Parathyroid adenoma (tissue), 2 donors: Measurements from ENCODE around the gene TNFAIP8L3.

ENCODE experiments used
- H2AFZ ChIP-seq: fragments of 300-600 bp; sonication (generic); one replicate; pipeline ENCODE4 v1.7.0; 2017; ENCODE audit warnings: antibody characterized with exemption, mild to moderate bottlenecking
- H3K27ac ChIP-seq: fragments of 300-600 bp; sonication (generic); one replicate; pipeline ENCODE4 v1.7.0; 2017
- H3K27me3 ChIP-seq: fragments of 300-600 bp; sonication (generic); one replicate; pipeline ENCODE4 v1.7.0; 2017; ENCODE audit warnings: low read length; ENCODE audit not compliant: control insufficient read depth, insufficient read depth
- H3K36me3 ChIP-seq: fragments of 300-600 bp; sonication (generic); one replicate; pipeline ENCODE4 v1.7.0; 2017; ENCODE audit warnings: low read length; ENCODE audit not compliant: control insufficient read depth, insufficient read depth
- H3K4me1 ChIP-seq: fragments of 300-600 bp; sonication (generic); one replicate; pipeline ENCODE4 v1.7.0; 2017; ENCODE audit warnings: control low read depth
- H3K4me2 ChIP-seq: fragments of 300-600 bp; sonication (generic); one replicate; pipeline ENCODE4 v1.7.0; 2017; ENCODE audit warnings: low read length
- H3K4me3 ChIP-seq: fragments of 300-600 bp; sonication (generic); one replicate; pipeline ENCODE4 v1.7.0; 2017; ENCODE audit warnings: low read depth, low read length
- H3K79me2 ChIP-seq: fragments of 300-600 bp; sonication (generic); one replicate; pipeline ENCODE4 v1.7.0; 2017; ENCODE audit warnings: control low read depth
- H3K9ac ChIP-seq: fragments of 300-600 bp; sonication (generic); one replicate; pipeline ENCODE4 v1.7.0; 2017; ENCODE audit warnings: mild to moderate bottlenecking
- H3K9me3 ChIP-seq: fragments of 300-600 bp; sonication (generic); one replicate; pipeline ENCODE4 v1.7.0; 2017; ENCODE audit warnings: low read length; ENCODE audit not compliant: control insufficient read depth
- TF ChIP-seq, protein P1 (sequence below): fragments of 300-600 bp; sonication (generic); IDR thresholded peaks from one replicate; pipeline ENCODE4 v1.7.0; 2017; ENCODE audit warnings: antibody characterized with exemption, mild to moderate bottlenecking
- donor health status: primary hyperparathyroidism.

Gene TNFAIP8L3

DNA sequence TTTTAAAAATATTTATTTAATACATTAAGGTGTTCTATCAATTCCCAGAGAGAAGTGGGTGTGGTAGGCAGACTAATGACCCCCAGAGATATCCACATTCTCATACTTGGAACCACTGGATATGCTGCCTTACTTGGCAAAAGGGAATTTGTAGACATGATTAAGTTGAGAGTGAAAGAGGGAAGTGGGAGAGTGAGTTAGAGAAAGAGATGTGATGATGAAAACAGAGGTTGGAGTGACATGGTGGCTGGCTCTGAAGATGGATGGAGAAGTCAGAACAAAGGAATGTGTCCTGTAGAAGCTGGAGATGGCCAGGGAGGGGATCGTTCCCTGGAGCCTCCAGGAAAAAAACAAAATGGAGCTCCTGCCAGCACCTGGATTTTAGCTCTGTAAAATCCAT is 32.0 kb downstream of the TNFAIP8L3 start:
- Histone ChIP-seq H3K36me3 (no peaks in the 10 kb centered on the region), H3K4me3 (no peak overlapping the region)

DNA sequence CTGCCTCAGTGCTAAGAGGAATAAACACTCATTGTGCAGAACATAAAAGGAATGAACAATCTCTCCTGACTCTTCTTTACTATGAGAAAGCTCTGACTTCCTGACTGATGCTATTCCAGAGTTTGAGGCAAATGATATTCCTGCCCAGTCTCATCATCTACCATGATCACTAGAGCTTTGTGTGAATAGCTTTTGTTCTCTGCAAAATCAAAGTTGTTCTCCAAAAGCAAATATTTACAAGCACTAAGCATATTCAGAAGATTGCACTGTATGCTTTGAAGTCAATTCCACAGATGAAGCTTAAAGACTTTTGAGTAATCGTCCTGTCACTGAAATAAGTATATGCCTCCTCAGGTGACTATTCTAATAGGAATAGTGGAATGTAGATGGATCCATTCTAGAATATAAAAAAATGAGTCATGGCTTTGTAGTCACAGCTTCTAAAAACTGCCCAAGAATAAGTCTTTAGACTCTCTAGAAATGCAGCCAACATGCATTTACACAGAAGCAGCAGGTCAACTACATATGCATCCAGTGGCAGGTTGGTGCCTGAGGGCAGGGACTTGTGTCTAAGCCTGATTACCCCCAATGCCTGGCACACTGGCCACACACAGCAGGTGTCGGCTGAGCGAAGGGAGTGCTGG is 34.6 kb downstream of the TNFAIP8L3 start:
- Histone ChIP-seq H3K4me1 (no peaks in the 10 kb centered on the region), H3K9ac (no peak overlapping the region), H3K4me2 (no peak overlapping the region), H3K9me3 (no peaks in the 10 kb centered on the region), H2AFZ (no peak overlapping the region), H3K79me2 (no peaks in the 10 kb centered on the region), H3K4me3 (no peak overlapping the region), H3K36me3 (no peaks in the 10 kb centered on the region), H3K27ac (no peak overlapping the region), H3K27me3 (no peaks in the 10 kb centered on the region)
- TF ChIP-seq, protein P1, sequence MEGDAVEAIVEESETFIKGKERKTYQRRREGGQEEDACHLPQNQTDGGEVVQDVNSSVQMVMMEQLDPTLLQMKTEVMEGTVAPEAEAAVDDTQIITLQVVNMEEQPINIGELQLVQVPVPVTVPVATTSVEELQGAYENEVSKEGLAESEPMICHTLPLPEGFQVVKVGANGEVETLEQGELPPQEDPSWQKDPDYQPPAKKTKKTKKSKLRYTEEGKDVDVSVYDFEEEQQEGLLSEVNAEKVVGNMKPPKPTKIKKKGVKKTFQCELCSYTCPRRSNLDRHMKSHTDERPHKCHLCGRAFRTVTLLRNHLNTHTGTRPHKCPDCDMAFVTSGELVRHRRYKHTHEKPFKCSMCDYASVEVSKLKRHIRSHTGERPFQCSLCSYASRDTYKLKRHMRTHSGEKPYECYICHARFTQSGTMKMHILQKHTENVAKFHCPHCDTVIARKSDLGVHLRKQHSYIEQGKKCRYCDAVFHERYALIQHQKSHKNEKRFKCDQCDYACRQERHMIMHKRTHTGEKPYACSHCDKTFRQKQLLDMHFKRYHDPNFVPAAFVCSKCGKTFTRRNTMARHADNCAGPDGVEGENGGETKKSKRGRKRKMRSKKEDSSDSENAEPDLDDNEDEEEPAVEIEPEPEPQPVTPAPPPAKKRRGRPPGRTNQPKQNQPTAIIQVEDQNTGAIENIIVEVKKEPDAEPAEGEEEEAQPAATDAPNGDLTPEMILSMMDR = no peak

More for the DNA sequence above, 32.0 kb downstream of the TNFAIP8L3 start:
- Histone ChIP-seq H3K4me1 (no peaks in the 10 kb centered on the region), H3K9me3 (no peaks in the 10 kb centered on the region), H3K4me2 (no peak overlapping the region), H3K27me3 (no peaks in the 10 kb centered on the region), H3K27ac (no peak overlapping the region), H2AFZ (no peak overlapping the region), H3K79me2 (no peaks in the 10 kb centered on the region), H3K9ac (no peak overlapping the region)
- TF ChIP-seq, protein P1 = no peak

DNA sequence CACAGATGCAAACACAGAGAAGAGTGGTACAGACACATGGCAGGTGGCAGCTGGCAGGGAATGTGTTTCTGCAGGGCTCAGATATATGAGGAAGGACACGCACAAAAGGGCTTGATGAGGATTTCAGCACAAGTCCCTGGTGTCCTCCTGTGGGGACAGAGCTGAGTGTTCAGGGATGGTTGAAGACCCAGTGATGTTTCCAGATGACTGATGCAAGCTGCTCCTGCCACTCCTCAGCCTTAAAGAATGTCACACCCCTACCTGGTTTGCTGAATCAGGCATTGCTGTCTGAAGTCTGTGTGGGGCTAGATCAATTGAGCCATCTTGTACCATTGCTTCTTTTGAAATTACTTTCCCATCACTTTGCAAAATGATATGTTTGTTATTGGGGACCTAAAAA is 40.2 kb downstream of the TNFAIP8L3 start:
- H3K4me2 ChIP-seq = no peak overlapping the region
- H3K36me3 ChIP-seq = no peaks in the 10 kb centered on the region
- H2AFZ ChIP-seq = no peak overlapping the region
- H3K79me2 ChIP-seq = no peaks in the 10 kb centered on the region
- no peak overlapping the region for H3K9ac ChIP-seq
- TF ChIP-seq, protein P1 = no peak
- H3K27me3 ChIP-seq = no peaks in the 10 kb centered on the region
- no peaks in the 10 kb centered on the region for H3K9me3 ChIP-seq
- no peaks in the 10 kb centered on the region for H3K4me1 ChIP-seq
- H3K27ac ChIP-seq = no peak overlapping the region
- no peak overlapping the region for H3K4me3 ChIP-seq

DNA sequence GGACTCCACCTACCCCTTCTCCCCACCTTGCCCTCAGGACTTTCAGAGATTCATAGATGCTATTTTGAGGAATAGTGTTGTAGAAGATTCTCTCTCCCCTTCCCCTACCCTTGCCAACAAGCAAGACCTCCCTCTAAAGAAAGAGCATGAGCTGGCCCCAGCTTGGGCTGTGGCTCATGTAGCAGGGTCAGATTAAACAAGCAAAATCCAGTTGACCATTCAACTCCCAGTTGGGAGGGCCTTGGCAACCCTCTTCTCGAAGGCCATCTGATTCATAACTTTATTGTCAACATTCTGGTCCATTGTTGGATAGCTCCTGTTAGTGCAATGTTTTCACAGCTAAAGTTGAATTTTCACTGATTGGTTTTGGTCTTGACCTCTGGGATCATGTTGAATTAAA is 41.1 kb downstream of the TNFAIP8L3 start:
- H3K4me2 ChIP-seq = no peak overlapping the region
- no peaks in the 10 kb centered on the region for H3K27me3 ChIP-seq
- no peaks in the 10 kb centered on the region for H3K79me2 ChIP-seq
- H3K9ac ChIP-seq = no peak overlapping the region
- no peak overlapping the region for H3K4me3 ChIP-seq
- no peaks in the 10 kb centered on the region for H3K36me3 ChIP-seq
- TF ChIP-seq, protein P1 = no peak
- no peaks in the 10 kb centered on the region for H3K4me1 ChIP-seq
- no peaks in the 10 kb centered on the region for H3K9me3 ChIP-seq
- H2AFZ ChIP-seq = no peak overlapping the region
- H3K27ac ChIP-seq = no peak overlapping the region

DNA sequence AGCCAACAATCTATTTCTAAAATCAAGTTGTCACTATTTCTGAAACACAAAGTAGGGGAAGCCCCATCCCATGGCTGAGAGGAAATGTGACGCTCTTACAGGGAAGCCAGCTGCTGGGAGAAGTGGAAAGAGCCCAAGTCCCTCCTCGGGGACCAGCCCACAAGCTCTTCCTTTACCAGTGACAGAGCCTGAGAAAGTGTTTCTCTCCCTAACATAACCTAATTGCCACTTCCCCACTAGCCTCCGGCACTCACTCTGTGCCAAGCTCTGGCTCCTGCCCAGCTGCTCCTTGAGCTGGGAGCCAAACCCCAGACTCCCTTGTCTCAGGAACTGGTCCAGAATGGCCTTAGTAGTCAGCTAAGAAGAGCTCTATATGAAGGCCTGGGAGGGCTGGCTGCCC is 42.9 kb downstream of the TNFAIP8L3 start:
- H3K27me3 ChIP-seq = no peaks in the 10 kb centered on the region
- TF ChIP-seq, protein P1 = no peak
- no peaks in the 10 kb centered on the region for H3K9me3 ChIP-seq
- H3K79me2 ChIP-seq = no peaks in the 10 kb centered on the region
- H3K27ac ChIP-seq = no peak overlapping the region
- H3K36me3 ChIP-seq = no peaks in the 10 kb centered on the region
- no peaks in the 10 kb centered on the region for H3K4me1 ChIP-seq
- H3K9ac ChIP-seq = no peak overlapping the region
- H2AFZ ChIP-seq = no peak overlapping the region
- H3K4me3 ChIP-seq = no peak overlapping the region
- H3K4me2 ChIP-seq = no peak overlapping the region
